GM12872 (cell line): ENCODE results near the gene DPP3.

Experiments
- CTCF ChIP-seq: IDR thresholded peaks from 3 replicates; pipeline ENCODE4 v1.5.1; 2011; ENCODE audit warnings: low read depth, mild to moderate bottlenecking, low read length, moderate library complexity; ENCODE audit not compliant: insufficient read depth

DPP3 gene

GRCh38 chr11:66546966-66547661 is 66.9 kb downstream of the DPP3 start:
- TF ChIP-seq CTCF: no peak

- no peak for TF ChIP-seq CTCF
Measured at GRCh38 chr11:66547662-66548009, 67.4 kb downstream of the DPP3 start.

- no peak for TF ChIP-seq CTCF
Measured at GRCh38 chr11:66548041-66548440, 67.8 kb downstream of the DPP3 start.

- no peak for TF ChIP-seq CTCF
Measured at GRCh38 chr11:66548774-66549630, 68.8 kb downstream of the DPP3 start.

- no peak for TF ChIP-seq CTCF
Measured at GRCh38 chr11:66549696-66550095, 69.5 kb downstream of the DPP3 start.

GRCh38 chr11:66550887-66551286 is 70.7 kb downstream of the DPP3 start:
- TF ChIP-seq CTCF: no peak

GRCh38 chr11:66554602-66555001 is 74.4 kb downstream of the DPP3 start:
- TF ChIP-seq CTCF: no peak
